Measurements from ENCODE around the gene DCANP1.
"Not testable (repeated sequence)": the region's sequence is repeated elsewhere in the genome, so short reads cannot be mapped to it uniquely, and the experiment has no call there.

The DCANP1 gene, protein sequence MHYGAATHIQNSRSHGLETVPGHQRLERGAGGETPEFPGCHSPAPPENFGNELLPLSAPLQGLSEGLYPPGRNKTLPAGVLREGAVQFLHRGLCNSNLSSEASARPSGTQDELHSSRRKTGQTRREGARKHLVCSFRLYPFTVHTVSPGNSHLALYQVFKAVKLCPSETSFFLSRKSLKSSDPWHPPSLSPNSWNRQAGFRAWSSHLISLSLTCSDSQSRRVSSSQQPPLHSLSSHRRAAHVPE

DNA sequence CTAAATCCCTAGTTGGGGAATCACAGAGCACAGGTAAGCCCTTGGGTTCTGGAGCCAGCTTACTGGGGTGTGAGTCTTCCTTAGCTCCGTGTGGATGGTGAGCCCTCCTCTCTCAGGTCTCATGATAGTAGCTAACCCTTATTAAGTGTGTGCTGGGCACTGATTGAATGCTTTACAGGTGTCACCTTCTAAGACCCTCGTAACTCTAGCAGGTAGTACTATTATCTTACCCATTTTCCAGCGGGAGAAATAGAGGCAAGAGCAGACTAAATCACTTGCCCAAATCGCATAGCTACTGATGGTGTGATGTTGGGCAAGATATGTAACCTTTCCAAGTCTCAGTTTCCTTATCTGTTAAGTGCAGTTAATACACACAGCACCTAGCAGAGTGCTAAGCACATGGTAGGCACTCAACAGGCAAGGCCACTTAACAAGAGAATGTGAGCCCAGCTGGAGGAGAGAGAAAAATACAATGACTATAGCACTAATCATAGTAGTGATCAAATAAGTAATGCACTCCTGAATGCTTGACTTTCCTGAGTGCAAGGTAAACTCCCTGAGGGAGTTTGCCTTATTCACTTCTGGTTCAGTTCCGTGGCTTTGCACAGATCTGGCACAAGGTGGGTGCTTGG, at the start of gene DCANP1:
TSS of gene DCANP1 (minus strand) at position 51 of the 632 bp plus-strand sequence. CDS start 240 bp downstream, outside the sequence.
- DNase-seq: no peak

DNA sequence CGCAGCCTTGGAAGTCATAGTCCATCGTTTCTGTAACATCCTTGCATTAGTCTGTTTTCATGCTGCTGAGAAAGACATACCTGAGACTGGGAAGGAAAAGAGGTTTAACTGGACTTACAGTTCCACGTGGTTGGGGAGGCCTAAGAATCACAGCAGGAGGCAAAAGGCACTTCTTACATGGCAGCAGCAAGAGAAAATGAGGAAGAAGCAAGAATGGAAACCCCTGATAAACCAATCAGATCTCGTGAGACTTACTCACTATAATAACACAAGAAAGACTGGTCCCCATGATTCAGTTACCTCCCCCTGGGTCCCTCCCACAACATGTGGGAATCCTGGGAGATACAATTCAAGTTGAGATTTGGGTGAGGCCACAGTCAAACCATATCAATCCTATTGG, 48.4 kb upstream of the DCANP1 start:
- not testable (repeated sequence) for DNase-seq

DNA sequence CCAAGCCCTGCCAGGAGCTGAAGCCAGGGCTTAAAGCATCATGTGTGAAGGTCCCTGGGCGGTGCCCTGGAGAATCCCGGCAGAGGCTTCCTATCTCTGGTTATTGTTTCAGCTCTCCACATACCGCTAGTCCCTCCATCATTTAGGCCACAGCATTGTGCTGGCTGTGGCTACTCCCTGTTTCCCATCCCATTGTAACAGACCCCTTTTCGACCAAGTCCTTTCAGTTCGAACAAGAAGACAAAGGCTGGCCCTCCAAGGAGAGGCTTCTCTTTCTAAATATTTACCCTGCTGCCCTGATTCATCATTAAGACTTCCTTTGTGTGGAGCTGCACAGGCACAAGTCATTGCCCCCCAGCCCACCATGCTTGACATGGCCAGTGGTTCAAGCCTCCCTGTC, 47.0 kb upstream of the DCANP1 start:
- no peak for DNase-seq

DNA sequence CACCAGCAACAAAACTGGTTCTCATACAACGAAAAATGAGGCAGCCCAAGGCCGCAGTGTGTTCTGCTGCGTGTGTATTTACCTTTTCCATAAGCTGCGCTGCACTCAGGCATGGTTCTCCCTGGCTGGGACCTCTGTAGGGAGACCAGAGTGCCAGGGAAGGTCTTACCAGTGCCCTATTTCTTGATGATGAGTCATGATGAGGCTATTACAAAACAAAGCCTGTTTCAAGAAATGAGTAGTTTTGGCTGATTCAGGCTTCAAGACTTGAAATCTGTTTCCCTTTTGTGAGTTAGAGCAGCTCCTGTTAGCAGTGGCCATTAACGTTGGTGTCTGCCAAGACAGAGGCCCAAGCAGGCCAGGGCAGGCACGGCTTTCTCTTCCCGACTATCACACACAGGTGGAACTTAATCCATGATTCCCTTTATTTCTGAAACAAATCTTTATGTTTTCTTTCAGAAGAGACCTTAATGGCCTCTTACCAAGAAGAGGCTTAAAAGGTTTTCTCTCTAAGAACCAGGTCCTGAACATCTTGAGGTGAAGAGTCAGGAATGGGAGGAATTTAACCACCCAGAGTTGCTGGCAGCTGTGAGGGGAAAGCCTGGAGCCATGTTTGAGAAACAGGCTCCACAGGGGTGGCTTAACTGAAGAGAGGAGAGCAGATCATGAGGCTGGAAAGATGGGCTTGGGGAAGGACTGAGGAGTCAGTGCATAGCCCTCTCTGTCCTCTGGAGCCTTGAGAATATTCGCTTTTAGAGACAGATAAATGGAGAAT, 46.4 kb upstream of the DCANP1 start:
- DNase-seq: peak in 5 of 51 donors; percentile 20 to 58 (median 28)

DNA sequence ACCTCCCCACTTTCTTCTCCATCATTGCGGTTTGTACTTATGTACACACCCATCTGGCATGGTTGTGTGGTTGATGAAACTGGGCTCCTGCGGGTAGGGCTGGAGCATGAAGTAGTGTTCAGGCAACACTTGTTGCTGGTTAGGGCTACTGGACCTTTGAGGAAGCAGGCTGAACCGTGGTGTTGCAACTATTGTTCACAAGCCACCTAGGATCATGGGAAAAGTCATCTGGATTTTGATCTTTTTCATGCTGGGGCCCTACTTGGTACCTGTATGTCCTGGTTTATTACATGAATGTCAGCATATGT, 45.1 kb upstream of the DCANP1 start:
- DNase-seq: no peak

DNA sequence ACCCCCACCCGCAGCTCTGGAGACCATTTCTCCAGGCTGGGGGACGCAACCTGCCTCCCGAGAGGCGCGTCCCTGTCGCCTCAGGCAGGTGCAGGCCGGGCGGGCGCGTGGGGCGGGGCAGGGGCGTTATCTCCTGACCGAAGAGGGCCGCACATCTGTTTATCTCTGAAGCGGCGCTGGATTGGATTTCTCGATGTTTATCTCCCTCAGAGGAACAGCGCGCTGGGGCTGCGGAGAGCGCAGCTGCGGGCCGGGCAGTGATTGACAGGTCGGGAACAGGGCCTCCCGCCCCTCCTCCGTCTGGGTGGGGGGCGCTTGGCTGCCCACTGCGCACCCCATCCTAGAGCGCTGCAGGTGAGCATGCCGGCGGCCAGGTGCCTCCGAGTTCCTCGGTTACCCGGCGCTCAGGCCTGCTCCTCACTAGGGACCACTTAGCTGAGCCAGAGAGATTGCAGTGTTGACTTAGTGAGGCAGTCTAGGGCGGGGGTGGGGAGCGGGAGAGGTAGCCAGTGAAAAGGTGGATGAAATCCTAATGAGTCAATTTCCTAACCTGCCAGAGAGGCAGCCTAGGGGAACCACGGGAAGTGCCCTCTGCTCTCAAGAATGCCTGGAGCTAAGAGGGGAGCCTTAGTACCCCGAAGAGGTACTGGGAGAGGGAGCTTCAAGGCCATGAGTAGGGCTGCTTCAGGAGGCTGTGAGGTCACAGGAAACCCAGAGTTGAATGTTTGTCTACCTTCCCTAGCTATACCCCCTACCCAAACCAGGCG, 44.6 kb upstream of the DCANP1 start:
- no peak for DNase-seq

DNA sequence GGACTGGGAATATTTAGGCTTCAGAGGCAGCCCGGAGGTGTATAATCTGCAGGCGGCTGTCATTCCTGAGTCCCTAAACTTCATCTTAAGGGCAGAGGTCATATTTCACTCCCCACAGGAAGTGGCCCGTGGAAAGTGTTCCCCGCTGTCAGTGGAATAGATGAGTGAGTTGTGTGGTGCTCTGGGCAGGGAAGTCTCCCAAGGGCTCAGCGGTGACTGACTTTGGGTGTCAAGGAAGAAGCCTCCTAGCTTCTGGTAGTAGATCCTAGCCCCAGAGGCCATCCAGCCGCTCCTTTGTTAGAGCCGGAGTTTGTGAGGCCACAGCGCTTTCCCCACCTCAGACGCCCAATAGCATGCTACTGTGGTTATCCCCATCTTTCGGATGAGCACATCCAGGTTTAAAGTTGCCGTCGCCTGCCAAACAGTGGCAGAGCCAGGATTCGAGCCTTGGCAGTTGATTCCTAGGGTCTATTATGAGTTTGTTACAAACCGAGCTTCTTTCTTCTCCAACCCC, 43.9 kb upstream of the DCANP1 start:
- no peak for DNase-seq

DNA sequence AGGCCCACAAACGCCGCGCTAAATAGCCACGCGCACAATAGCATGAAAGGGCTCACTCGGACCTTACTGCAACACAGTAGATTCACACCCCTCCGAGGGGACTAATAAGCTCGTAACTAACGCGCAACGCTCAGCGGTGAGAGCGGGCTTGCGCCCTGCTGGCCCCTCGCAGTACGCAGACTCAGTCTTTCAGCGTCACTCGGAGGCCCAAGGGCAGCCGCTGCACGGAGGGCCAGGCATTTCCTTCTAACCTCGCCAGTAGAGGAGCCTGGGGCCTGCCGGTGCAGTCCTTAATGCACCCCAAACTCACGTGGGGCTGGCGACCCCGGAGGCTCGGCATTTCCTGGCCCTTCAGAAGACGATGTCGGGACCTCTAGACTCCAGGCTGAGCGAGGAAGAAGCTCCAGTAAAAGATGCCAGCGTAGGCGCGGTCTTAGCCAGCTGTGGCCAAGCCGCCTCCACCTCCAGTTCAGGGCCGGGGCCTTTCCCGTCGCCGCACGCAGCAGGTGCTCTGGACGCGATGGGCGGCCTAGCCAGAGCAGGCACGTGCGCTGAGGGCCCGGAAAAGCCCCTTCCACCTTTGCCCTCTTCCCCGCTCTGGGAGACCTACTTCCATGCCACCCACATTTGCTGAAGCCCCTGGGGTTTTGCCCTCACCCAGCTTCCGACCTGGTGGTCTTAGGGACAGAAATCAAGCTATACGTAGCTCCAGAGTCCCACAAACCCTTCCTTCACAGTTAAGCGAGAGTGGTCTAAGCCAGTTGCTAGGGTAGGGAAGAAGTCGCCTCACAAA, 43.3 kb upstream of the DCANP1 start:
- no peak for DNase-seq

DNA sequence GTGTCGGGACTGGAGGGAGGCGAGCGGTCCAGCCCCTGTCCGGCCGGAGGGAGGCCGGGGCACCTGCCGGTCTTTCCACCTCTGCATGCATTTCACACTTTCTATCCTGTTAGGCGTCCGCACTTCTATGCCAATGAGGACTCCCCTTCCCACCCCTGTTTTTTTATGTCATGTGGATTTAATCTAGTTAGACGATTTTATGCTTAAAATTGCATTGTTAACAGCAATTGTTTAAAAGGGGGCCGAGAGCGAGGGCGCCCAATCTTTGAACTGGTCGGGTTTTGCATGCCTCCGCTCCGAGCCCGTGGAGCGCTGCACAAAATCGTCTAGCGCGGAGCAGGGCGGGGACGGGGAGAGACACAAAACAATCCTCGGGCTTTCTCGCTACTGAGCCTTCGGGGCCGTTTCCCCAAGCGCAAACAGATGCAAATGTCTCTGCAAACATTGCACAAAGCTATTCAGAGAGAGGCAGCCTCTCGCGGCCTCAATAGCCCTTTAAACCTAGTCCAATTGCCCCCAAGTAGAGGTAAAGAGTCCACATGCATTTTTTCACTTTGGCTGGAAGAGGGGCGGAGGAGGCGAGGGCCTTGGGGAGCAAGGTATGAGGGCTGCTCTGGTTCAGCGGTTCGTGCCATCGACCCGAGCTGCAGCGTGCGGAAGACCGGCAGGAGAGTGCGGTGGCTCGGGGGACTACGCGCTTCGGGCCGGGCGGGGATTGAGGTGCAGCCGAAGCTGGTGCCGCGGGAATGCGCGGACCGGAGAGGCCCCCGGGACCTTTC, 42.5 kb upstream of the DCANP1 start:
- DNase-seq: no peak

DNA sequence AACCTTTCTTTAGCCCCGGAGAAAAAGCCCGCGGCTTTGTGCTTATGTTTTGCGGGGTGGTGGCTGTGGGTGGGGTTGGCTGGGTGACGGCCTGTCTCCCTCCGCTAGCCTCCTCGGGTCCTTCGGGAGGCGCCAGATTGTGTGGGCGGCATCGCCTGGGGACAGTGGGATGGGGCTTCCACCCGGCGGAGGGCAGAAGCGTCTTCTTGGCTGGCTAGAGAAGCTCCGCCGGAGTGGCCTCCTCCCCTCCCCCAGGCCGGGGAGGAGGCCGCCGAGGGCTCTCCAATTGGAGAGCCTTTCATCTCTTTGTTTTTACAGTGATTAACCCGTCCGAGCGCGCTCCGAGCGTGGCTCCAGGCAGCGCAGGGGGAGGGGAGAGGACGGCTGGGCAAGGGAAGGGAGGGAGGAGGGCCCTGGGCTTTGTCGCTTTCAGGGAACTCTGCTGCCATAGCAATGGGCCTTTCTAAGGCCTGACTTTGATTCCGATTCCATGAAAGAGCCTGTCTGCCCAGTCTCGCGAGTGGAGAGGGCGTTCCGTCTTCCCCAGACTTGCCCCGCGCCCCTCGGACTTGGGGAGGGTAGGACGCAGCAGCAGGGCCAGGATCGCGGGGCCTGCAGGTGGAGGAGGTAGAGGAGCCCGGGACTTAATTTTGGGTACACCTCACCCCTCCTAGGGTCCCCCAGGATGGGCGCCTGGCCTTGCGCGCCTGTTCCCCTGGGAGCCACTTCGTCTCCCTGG, 41.7 kb upstream of the DCANP1 start:
- DNase-seq: peak in 36 of 51 donors; percentile 8 to 67 (median 38)

DNA sequence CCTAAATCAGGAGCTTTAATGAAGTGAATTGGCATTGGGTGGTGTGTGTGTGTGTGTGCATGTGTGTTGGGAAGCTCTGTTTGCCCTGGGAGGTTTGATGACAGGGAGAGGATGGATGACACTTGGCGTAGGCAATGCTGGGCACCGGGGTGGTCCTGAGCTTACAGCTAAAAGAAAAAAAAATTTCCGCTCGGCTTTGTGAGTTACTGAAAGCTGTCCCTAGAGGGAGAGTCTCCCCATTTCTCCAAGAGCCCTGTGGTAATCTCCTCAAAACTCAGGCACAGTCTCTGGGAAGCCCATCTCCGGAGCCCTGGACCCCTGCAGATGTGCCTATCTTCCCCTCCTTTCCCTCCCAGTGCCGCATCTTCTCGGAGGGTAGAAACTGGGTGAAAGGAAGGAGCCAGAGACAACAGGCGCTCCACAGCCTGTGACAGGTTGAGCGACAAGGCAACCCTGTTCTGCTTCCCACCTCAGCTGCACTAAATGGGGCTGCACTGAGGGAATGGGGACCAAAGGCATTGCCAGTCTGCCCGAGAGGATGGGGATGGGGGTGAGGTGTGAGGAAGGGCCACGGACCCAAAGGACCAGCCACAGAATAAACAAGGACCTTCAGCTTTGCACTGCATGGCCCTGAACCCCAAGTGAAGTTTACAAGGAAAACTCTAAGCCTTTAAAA, 40.8 kb upstream of the DCANP1 start:
- no peak for DNase-seq

DNA sequence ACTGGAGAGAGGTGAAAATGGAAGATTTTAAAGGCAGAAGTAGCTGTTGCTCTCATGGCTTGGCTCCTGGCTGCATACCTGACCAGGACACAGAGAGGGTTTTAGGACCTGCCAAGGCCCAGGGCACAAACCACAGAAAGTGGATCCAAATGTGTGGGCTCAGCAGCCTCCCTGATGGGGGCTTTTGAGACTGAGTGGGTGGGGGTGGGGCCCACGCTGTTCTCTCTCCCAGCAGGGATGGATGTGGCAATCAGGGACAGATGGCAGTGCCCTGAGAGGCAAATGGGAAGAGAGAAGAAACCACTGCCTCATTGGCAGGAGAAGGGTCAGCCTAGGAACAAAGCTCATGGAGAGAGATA, 39.9 kb upstream of the DCANP1 start:
- DNase-seq: no peak

DNA sequence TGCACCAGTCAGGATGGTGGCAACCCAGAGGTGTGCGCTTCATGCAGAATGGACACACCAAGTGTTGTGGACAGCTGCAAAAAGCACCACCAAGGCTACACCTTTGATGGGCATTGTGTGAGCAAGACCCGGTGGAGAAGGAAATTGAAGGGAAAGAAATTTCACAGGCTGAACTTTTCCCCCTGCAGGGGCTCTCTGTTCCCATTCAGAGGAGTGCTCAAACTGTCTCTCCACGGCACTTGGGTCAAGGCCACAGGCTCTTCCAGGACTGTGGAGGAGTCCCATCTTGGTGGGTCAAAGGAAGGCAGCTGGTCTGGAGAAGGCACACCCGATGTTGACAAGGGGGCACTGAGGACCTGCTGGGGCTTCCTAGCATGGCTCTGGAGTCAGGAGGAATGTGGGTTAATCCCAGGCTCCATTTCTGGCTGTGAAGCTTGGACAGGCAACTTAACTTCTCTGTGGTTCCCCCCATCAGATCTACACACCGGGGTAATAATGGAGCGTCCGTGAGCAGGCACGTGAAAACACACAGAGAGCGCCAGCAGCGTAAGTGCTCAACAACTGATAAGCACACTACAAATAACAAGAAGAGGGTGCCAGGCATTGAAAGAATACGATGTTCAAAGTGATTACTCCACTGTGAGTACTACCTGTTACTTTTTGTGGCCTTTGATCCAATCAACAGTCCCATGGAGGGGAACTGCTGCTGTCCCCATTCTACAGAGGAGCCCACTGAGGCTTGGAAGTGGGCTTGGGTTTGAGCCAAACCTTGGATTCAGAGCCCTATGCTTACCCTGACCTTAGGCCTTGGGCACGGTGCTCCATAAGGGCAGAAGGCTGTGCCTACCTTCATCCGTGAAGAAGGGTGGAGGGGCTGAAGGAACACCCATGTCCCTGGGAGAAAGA, 39.2 kb upstream of the DCANP1 start:
- no peak for DNase-seq

DNA sequence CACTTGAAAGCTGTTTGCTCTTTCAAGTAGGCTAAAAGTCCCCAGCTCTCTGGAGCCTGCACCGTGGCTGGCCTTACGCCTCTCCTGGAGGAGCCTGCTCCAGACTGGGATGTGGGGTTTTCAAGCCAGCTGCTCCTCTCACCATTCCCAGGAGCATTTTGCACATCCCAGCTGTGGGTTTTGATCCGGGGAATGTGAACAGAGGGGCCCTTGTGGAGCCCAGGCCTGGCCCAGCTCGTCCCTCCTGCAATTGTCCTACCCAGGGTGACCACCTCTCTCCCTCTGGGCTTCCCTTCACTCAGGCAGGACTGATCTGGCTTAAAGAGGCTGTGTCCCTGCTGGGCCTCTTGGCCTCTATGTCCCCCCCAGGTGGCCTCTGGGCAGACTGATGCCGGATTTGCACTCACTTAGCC, 37.5 kb upstream of the DCANP1 start:
- DNase-seq: no peak

DNA sequence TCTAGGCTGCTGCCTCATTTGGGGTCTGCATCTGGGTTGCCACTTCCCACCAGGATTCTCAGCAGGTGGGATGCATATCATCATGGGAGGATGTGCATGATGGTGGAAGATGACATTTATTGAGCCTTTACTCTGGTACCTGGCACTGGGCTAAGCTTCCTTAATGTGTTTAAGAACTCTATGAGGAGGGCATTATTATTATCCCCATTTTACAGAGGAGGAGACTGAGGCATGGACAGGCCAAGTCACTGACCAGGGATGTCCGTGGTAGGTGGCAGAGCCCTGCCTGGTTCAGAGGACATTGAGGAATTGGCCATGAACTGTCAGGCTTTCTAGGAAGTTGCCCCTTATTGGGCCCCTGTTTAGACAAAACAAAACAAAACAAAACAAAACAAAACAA, 36.1 kb upstream of the DCANP1 start:
- no peak for DNase-seq

DNA sequence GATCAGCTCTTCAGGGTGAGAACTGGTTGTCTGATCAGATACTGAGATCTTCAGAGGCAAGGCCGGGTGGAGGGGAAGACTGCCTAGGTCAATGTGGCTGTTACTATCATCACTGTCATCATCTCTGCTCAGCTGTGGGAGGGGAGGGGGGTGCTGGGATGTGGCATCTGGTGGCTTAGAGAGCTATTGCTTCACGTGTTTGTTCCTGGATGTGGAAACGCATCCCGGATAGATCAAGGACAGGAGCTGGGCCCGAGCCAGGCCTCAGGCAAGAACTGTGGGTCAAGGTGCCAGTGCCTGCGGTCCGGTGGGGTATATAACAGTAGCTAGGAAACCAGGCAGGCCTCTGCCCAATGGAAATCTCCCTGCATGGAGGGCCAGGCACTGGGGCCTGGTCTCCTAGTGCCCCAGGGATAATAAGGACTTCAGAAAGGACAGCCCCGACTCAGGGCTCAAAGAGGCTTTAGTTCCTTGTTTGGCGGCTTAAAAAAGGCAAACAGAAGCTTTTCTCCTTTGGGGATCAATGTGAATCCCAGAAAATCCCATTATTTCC, 35.3 kb upstream of the DCANP1 start:
- peak in 1 of 51 donors; percentile 4 for DNase-seq

DNA sequence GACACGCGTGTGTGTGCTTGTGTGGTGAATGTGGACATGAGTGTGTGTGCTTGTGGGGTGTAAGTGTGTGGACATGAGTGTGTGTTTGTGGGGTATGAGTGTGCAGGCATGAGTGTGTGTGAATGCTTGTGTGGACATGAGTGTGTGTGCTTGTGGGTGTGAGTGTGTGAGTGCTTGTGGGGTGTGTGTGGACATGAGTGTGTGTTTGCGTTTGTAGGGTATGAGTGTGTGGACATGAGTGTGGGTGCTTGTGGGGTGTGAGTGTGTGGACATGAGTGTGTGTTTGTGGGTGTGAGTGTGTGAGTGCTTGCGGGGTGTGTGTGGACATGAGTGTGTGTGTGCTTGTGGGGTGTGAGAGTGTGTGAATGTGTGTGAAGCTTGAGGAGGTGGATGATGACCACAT, 34.8 kb upstream of the DCANP1 start:
- no peak for DNase-seq

DNA sequence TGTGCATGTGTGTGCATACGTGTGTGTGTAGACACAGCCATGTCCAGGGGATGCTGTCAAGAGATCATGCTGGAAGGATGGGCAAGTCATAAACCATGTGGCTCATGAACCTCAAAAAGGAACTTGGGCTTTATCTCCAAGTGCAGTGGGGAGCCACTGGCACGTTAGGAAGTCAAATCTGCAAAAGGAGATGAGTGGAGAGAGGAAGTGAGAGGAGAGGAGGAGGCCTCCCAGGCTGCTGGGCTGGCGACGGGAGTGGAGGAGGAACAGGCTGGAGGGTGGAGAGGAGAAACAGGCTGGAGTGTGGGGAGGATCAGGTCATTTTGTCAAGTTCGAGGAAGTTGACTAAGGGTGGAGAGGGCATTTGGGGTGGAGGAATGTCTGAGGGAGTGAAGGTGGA, 34.2 kb upstream of the DCANP1 start:
- DNase-seq: no peak

All from hypothalamus (tissue), 51 donors.